Measurements from ENCODE around the gene ARMC8.

DNA sequence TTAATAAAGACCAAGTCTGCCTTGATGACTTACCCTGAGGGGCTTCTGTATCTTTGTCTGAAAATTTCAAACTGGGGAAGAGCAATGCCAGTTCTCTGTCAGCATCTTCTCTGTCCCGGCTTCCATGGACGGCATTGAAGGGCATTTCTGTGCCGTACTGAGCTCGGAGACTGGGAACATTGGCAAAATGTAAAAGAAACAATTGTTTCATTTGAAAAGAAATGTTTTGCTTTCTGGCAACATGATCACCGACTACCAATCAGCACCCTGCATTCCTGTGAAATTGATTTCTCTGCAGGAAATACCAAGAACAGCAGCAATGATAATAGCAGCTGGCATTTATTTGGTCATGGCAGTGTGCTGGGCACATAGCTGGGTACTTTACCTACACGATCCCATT, 116.4 kb downstream of the ARMC8 start:
- TF ChIP-seq, protein P1, sequence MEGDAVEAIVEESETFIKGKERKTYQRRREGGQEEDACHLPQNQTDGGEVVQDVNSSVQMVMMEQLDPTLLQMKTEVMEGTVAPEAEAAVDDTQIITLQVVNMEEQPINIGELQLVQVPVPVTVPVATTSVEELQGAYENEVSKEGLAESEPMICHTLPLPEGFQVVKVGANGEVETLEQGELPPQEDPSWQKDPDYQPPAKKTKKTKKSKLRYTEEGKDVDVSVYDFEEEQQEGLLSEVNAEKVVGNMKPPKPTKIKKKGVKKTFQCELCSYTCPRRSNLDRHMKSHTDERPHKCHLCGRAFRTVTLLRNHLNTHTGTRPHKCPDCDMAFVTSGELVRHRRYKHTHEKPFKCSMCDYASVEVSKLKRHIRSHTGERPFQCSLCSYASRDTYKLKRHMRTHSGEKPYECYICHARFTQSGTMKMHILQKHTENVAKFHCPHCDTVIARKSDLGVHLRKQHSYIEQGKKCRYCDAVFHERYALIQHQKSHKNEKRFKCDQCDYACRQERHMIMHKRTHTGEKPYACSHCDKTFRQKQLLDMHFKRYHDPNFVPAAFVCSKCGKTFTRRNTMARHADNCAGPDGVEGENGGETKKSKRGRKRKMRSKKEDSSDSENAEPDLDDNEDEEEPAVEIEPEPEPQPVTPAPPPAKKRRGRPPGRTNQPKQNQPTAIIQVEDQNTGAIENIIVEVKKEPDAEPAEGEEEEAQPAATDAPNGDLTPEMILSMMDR (IDR thresholded peaks at IDR 0.05; ENCODE audit: low read depth, low read length, missing input control) = no peak
- TF ChIP-seq SP1 (IDR thresholded peaks at IDR 0.05) (no peak), EGR1 (IDR thresholded peaks at IDR 0.05; ENCODE audit: low read depth in 2 of 2) (no peak)
- TF ChIP-seq, protein P2, sequence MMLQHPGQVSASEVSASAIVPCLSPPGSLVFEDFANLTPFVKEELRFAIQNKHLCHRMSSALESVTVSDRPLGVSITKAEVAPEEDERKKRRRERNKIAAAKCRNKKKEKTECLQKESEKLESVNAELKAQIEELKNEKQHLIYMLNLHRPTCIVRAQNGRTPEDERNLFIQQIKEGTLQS (IDR thresholded peaks at IDR 0.05) = no peak

Data from liver (tissue), 3 donors.